ENCODE measurements around the gene ATP13A2. TPM values are rescaled to one million over a fixed set of nuclear protein-coding genes. Genes with fewer than 3 reads are reported as not detected.
"Not testable (repeated sequence)": the region's sequence is repeated elsewhere in the genome, so short reads cannot be mapped to it uniquely, and the experiment has no call there.

The ATP13A2 gene
- total RNA-seq, 1 experiment from 2014 or later: 48.4 TPM

DNA sequence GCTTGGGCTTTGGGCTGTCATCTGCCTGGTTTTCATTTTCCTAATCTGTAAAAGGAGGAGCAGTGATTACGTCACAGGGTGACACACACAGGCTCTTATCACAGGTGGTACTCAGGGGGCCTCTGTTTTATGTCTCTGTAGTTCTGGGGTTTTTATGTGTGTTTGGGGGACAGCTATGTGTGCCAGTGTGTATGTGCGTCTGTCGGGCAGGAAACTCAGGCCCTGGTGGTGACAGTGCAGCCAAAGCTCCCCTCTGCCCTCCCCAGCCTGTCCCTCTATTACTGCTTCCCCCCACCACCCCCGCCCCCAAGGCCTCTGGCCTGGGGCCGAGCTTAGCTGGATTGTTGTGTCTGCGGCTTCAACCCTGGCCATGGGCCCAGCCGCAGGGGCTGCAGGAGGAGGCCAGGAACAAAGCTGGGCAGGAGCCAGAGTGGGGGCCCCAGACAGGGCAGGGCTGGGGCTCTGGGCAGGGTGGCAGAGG lies 44.6 kb downstream of the ATP13A2 start:
- Histone ChIP-seq H3F3A (ENCODE audit: low read length, unreplicated experiment) (no peaks in the 10 kb centered on the region), H3K36me3 (ENCODE audit: low read depth, low read length) (no peaks in the 10 kb centered on the region), H3K27me3 (ENCODE audit: low read length) (no peaks in the 10 kb centered on the region), H4K20me1 (ENCODE audit: low read length) (no peaks in the 10 kb centered on the region), H3K9me3 (ENCODE audit: low read length) (no peaks in the 10 kb centered on the region), H3K9me2 (replicated peaks; ENCODE audit: low read length) (no peaks in the 10 kb centered on the region), H2AFZ (ENCODE audit: low read length) (no peak overlapping the region), H3K79me2 (ENCODE audit: low read length) (no peaks in the 10 kb centered on the region), H3K4me1 (ENCODE audit: insufficient read depth, low read length) (no peaks in the 10 kb centered on the region), H3K9ac (ENCODE audit: low read length) (no peak overlapping the region), H3K4me2 (ENCODE audit: low read length) (no peak overlapping the region), H3K4me3 (ENCODE audit: low read length) (no peak overlapping the region), H3K27ac (ENCODE audit: low read length) (no peak overlapping the region)
- intact Hi-C loops (cut with micrococcal nuclease): no loop called here
- no peak for TF ChIP-seq EZH2 (IDR thresholded peaks at IDR 0.05; ENCODE audit: low read length, unreplicated experiment)
- no peak for TF ChIP-seq EZH2phosphoT487 (IDR thresholded peaks at IDR 0.05; ENCODE audit: borderline replicate concordance, low read length)
- CTCF ChIA-PET: no interaction called here
- ATAC-seq (no peak), DNase-seq (no peak)
- POLR2A ChIA-PET (ENCODE audit: unreplicated experiment): no interaction called here
- BruUV-seq (replicated peaks): no TSS peak

DNA sequence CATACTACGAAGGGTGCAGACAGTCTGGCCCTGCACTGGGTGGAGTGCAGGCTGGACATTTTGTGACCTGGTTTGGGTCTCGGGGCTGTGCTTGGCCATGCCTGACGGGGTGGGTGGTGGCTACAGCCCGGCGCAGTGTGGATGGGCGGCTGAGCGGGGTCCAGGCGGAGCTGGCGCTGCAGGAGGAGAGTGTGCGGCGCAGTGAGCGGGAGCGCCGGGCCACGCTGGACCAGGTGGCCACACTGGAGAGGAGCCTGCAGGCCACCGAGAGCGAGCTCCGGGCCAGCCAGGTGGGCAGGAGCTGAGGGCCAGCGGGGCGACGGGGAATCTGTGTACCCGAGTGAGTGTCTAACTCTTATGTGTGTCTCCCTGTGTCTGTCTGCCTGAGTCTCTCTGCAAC lies 45.4 kb downstream of the ATP13A2 start:
- BruUV-seq (replicated peaks): no TSS peak
- H3K27ac ChIP-seq (ENCODE audit: low read length): no peak overlapping the region
- TF ChIP-seq, protein P1, sequence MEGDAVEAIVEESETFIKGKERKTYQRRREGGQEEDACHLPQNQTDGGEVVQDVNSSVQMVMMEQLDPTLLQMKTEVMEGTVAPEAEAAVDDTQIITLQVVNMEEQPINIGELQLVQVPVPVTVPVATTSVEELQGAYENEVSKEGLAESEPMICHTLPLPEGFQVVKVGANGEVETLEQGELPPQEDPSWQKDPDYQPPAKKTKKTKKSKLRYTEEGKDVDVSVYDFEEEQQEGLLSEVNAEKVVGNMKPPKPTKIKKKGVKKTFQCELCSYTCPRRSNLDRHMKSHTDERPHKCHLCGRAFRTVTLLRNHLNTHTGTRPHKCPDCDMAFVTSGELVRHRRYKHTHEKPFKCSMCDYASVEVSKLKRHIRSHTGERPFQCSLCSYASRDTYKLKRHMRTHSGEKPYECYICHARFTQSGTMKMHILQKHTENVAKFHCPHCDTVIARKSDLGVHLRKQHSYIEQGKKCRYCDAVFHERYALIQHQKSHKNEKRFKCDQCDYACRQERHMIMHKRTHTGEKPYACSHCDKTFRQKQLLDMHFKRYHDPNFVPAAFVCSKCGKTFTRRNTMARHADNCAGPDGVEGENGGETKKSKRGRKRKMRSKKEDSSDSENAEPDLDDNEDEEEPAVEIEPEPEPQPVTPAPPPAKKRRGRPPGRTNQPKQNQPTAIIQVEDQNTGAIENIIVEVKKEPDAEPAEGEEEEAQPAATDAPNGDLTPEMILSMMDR (conservative IDR thresholded peaks at IDR 0.05; ENCODE audit: low read depth, low read length): no peak
- TF ChIP-seq EZH2phosphoT487 (IDR thresholded peaks at IDR 0.05; ENCODE audit: borderline replicate concordance, low read length) (no peak), EZH2 (IDR thresholded peaks at IDR 0.05; ENCODE audit: low read length, unreplicated experiment) (no peak)
- intact Hi-C loops (cut with micrococcal nuclease): no loop called here
- no peak overlapping the region for H2AFZ ChIP-seq (ENCODE audit: low read length)
- DNase-seq (no peak), ATAC-seq (no peak)
- CTCF ChIA-PET: no interaction called here
- no peaks in the 10 kb centered on the region for H3K4me1 ChIP-seq (ENCODE audit: insufficient read depth, low read length)
- no peaks in the 10 kb centered on the region for H3F3A ChIP-seq (ENCODE audit: low read length, unreplicated experiment)
- no peaks in the 10 kb centered on the region for H4K20me1 ChIP-seq (ENCODE audit: low read length)
- POLR2A ChIA-PET (ENCODE audit: unreplicated experiment): no interaction called here
- no peaks in the 10 kb centered on the region for H3K36me3 ChIP-seq (ENCODE audit: low read depth, low read length)
- H3K27me3 ChIP-seq (ENCODE audit: low read length): no peaks in the 10 kb centered on the region
- H3K9me3 ChIP-seq (ENCODE audit: low read length): no peaks in the 10 kb centered on the region
- H3K9ac ChIP-seq (ENCODE audit: low read length): no peak overlapping the region
- H3K4me2 ChIP-seq (ENCODE audit: low read length): no peak overlapping the region
- no peaks in the 10 kb centered on the region for H3K9me2 ChIP-seq (replicated peaks; ENCODE audit: low read length)
- H3K4me3 ChIP-seq (ENCODE audit: low read length): no peak overlapping the region
- H3K79me2 ChIP-seq (ENCODE audit: low read length): no peaks in the 10 kb centered on the region

DNA sequence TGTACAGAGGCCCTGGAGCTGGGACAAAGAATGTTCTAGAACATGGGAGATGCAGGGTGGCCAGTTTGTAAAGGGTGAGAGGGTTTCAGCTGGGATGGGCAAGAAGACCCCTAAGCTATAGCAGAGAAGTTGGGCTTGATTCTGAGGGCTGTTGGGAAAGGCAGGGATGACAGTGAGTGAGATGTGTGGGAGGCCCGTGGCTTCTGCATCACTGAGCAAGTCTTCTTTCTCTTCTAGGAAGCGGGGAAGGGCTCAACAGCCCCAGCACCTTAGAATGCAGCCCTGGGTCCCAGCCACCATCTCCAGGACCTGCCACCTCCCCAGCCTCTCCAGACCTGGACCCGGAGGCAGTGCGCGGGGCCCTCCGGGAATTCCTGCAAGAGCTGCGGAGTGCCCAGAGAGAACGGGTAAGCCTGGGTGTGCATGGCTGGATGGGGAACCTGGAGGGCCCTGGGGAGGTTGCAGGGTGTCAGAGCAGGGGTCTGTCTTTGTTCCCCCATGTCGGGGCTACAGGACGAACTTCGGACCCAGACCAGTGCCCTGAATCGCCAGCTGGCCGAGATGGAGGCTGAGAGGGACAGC lies 46.2 kb downstream of the ATP13A2 start:
- POLR2A ChIA-PET (ENCODE audit: unreplicated experiment): interaction anchor here (0.6 kb wide), 1 partner anchor 1171 kb away, joined by 21 read pairs; no protein-coding TSS in a partner anchor
- no peaks in the 10 kb centered on the region for H3K4me1 ChIP-seq (ENCODE audit: insufficient read depth, low read length)
- DNase-seq: no peak
- H3K9ac ChIP-seq (ENCODE audit: low read length): no peak overlapping the region
- CTCF ChIA-PET: no interaction called here
- no peaks in the 10 kb centered on the region for H3K79me2 ChIP-seq (ENCODE audit: low read length)
- H3F3A ChIP-seq (ENCODE audit: low read length, unreplicated experiment): no peaks in the 10 kb centered on the region
- H3K9me2 ChIP-seq (replicated peaks; ENCODE audit: low read length): no peaks in the 10 kb centered on the region
- no TSS peak for BruUV-seq (replicated peaks)
- no peak overlapping the region for H3K4me3 ChIP-seq (ENCODE audit: low read length)
- no peaks in the 10 kb centered on the region for H3K27me3 ChIP-seq (ENCODE audit: low read length)
- no peak for ATAC-seq
- no peaks in the 10 kb centered on the region for H3K36me3 ChIP-seq (ENCODE audit: low read depth, low read length)
- H4K20me1 ChIP-seq (ENCODE audit: low read length): no peaks in the 10 kb centered on the region
- H3K27ac ChIP-seq (ENCODE audit: low read length): no peak overlapping the region
- intact Hi-C loops (cut with micrococcal nuclease): no loop called here
- no peak overlapping the region for H2AFZ ChIP-seq (ENCODE audit: low read length)
- H3K4me2 ChIP-seq (ENCODE audit: low read length): no peak overlapping the region
- H3K9me3 ChIP-seq (ENCODE audit: low read length): no peaks in the 10 kb centered on the region
- TF ChIP-seq, protein P1 (conservative IDR thresholded peaks at IDR 0.05; ENCODE audit: low read depth, low read length): no peak
- TF ChIP-seq EZH2phosphoT487 (IDR thresholded peaks at IDR 0.05; ENCODE audit: borderline replicate concordance, low read length) (no peak), EZH2 (IDR thresholded peaks at IDR 0.05; ENCODE audit: low read length, unreplicated experiment) (no peak)

DNA sequence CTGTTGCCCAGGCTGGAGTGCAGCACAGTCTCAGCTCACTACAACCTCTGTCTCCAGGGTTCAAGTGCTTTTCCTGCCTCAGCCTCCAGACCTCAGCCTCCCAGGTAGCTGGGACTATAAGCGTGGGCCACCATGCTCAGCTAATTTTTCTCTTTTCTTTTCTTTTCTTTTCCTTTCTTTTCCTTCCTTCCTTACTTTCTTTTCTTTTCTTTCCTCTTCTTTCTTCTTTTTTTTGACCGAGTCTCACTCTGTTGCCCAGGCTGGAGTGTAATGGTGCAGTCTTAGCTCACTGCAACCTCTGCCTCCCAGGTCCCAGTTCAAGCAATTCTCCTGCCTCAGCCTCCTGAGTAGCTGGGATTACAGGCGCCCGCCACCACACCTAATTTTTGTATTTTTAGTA lies 47.6 kb downstream of the ATP13A2 start:
- H3K36me3 ChIP-seq (ENCODE audit: low read depth, low read length); H3F3A ChIP-seq (ENCODE audit: low read length, unreplicated experiment); H3K9me2 ChIP-seq (replicated peaks; ENCODE audit: low read length); H3K79me2 ChIP-seq (ENCODE audit: low read length); BruUV-seq (replicated peaks); ATAC-seq; DNase-seq; POLR2A ChIA-PET (ENCODE audit: unreplicated experiment); H3K27me3 ChIP-seq (ENCODE audit: low read length); H3K4me1 ChIP-seq (ENCODE audit: insufficient read depth, low read length); H2AFZ ChIP-seq (ENCODE audit: low read length); H4K20me1 ChIP-seq (ENCODE audit: low read length); H3K4me2 ChIP-seq (ENCODE audit: low read length); H3K9ac ChIP-seq (ENCODE audit: low read length); H3K9me3 ChIP-seq (ENCODE audit: low read length); H3K27ac ChIP-seq (ENCODE audit: low read length); H3K4me3 ChIP-seq (ENCODE audit: low read length): not testable (repeated sequence)
- CTCF ChIA-PET: interaction anchor here (0.6 to 0.7 kb wide), 2 partner anchors 82 to 261 kb away, joined by 8 to 9 read pairs; no protein-coding TSS in a partner anchor
- intact Hi-C loops (cut with micrococcal nuclease): loop anchor here (5.0 kb wide), 1 partner anchor 38 kb away; no protein-coding TSS in a partner anchor
